GM23338 (cell line): Measurements from ENCODE around the gene BCDIN3D. TPM values are rescaled to one million over a fixed set of nuclear protein-coding genes. Genes with fewer than 3 reads are reported as not detected.

ENCODE experiments used
- ATAC-seq: fragments of 200-7000 bp; cut with Tn5 transposase; 3 replicates; pipeline ENCODE4 v1.9.1; 2020
- DNase-seq: peaks from one replicate; pipeline ENCODE4 v3.0.0-alpha.2; 2015; ENCODE audit warnings: low spot score
- H2AFZ ChIP-seq: fragments of 200-600 bp; sonication (generic); 2 replicates; pipeline ENCODE4 v1.8.0; 2016; ENCODE audit warnings: antibody characterized with exemption, mild to moderate bottlenecking, moderate library complexity
- H3F3A ChIP-seq: fragments of 200-600 bp; sonication (generic); replicated peaks from 2 replicates; pipeline ENCODE4 v1.8.0; 2017; ENCODE audit warnings: antibody characterized with exemption, mixed run types, low read depth
- H3K27ac ChIP-seq: fragments of 200-600 bp; sonication (generic); 2 replicates; pipeline ENCODE4 v1.6.1; 2016; ENCODE audit warnings: low read depth
- H3K27me3 ChIP-seq: fragments of 200-600 bp; sonication (generic); 2 replicates; pipeline ENCODE4 v1.8.0; 2016; ENCODE audit warnings: mild to moderate bottlenecking, mixed run types, moderate library complexity; ENCODE audit not compliant: insufficient read depth
- H3K36me3 ChIP-seq: fragments of 200-600 bp; sonication (generic); 2 replicates; pipeline ENCODE4 v1.8.0; 2016; ENCODE audit warnings: mild to moderate bottlenecking; ENCODE audit not compliant: insufficient read depth
- H3K4me1 ChIP-seq: fragments of 200-600 bp; sonication (generic); 2 replicates; pipeline ENCODE4 v1.8.0; 2016; ENCODE audit warnings: mild to moderate bottlenecking, moderate library complexity; ENCODE audit not compliant: insufficient read depth
- H3K4me2 ChIP-seq: fragments of 200-600 bp; sonication (generic); 2 replicates; pipeline ENCODE4 v1.7.1; 2017; ENCODE audit warnings: mixed run types
- H3K4me3 ChIP-seq: fragments of 200-600 bp; sonication (generic); 2 replicates; pipeline ENCODE4 v1.6.1; 2016; ENCODE audit warnings: mixed run types
- H3K79me2 ChIP-seq: fragments of 200-600 bp; sonication (generic); replicated peaks from 2 replicates; pipeline ENCODE4 v1.8.0; 2017; ENCODE audit warnings: mild to moderate bottlenecking; ENCODE audit not compliant: insufficient read depth
- H3K9me2 ChIP-seq: fragments of 200-600 bp; sonication (generic); 2 replicates; pipeline ENCODE4 v1.8.0; 2017; ENCODE audit not compliant: insufficient read depth
- H4K20me1 ChIP-seq: fragments of 200-600 bp; sonication (generic); replicated peaks from 2 replicates; pipeline ENCODE4 v1.8.0; 2017; ENCODE audit warnings: mild to moderate bottlenecking; ENCODE audit not compliant: insufficient read depth
- H3K27ac Mint-ChIP-seq: 2 replicates; pipeline ENCODE4 v1.8.0; 2020; ENCODE audit warnings: inconsistent platforms, mild to moderate bottlenecking, moderate library complexity, mixed read lengths
- H3K27me3 Mint-ChIP-seq: 3 replicates; pipeline ENCODE4 v1.8.0; 2022; ENCODE audit warnings: low read depth, mild to moderate bottlenecking, moderate library complexity, mixed read lengths, inconsistent platforms; ENCODE audit not compliant: insufficient read depth, poor library complexity
- H3K36me3 Mint-ChIP-seq: 3 replicates; pipeline ENCODE4 v1.8.0; 2021; ENCODE audit warnings: low read depth, mild to moderate bottlenecking, inconsistent platforms, moderate library complexity, mixed read lengths
- H3K4me1 Mint-ChIP-seq: 3 replicates; pipeline ENCODE4 v1.8.0; 2020; ENCODE audit warnings: mild to moderate bottlenecking, inconsistent platforms, mixed read lengths
- H3K4me3 Mint-ChIP-seq: 3 replicates; pipeline ENCODE4 v1.8.0; 2021; ENCODE audit warnings: moderate library complexity, mild to moderate bottlenecking, inconsistent platforms, mixed read lengths
- H3K9me3 Mint-ChIP-seq: 3 replicates; pipeline ENCODE4 v1.8.0; 2020; ENCODE audit warnings: moderate library complexity, mild to moderate bottlenecking, inconsistent platforms, mixed read lengths
- CREB1 ChIP-seq: fragments of 250-450 bp; sonication (Bioruptor Pico); IDR thresholded peaks from 2 replicates; pipeline ENCODE4 v1.5.0; 2020; ENCODE audit warnings: low read depth, mild to moderate bottlenecking, moderate library complexity
- ETS1 ChIP-seq: IDR thresholded peaks from 2 replicates; pipeline ENCODE4 v1.6.1; 2016; ENCODE audit warnings: antibody characterized with exemption
- EZH2 ChIP-seq: fragments of 200-600 bp; sonication (generic); IDR thresholded peaks from one replicate; pipeline ENCODE4 v1.8.0; 2017; ENCODE audit warnings: antibody characterized with exemption, mild to moderate bottlenecking, low read depth; ENCODE audit not compliant: unreplicated experiment
- EZH2phosphoT487 ChIP-seq: fragments of 200-600 bp; sonication (generic); IDR thresholded peaks from one replicate; pipeline ENCODE4 v1.8.1; 2018; ENCODE audit warnings: antibody characterized with exemption; ENCODE audit not compliant: unreplicated experiment
- JUNB ChIP-seq: IDR thresholded peaks from one replicate; pipeline ENCODE4 v1.6.1; 2016; ENCODE audit warnings: antibody characterized with exemption; ENCODE audit not compliant: unreplicated experiment
- NANOG ChIP-seq: IDR thresholded peaks from 2 replicates; pipeline ENCODE4 v1.6.1; 2016; ENCODE audit warnings: antibody characterized with exemption, borderline replicate concordance
- POLR2AphosphoS5 ChIP-seq: IDR thresholded peaks from 2 replicates; pipeline ENCODE4 v1.6.1; 2016; ENCODE audit warnings: antibody characterized with exemption, low read depth
- STAT1 ChIP-seq: IDR thresholded peaks from one replicate; pipeline ENCODE4 v1.6.1; 2016; ENCODE audit warnings: antibody characterized with exemption; ENCODE audit not compliant: unreplicated experiment
- ZNF114 ChIP-seq: fragments of 250-450 bp; sonication (Bioruptor Pico); IDR thresholded peaks from 2 replicates; pipeline ENCODE4 v1.5.0; 2020; ENCODE audit warnings: mild to moderate bottlenecking, moderate library complexity
- ZNF331 ChIP-seq: fragments of 250-450 bp; sonication (Bioruptor Pico); IDR thresholded peaks from 2 replicates; pipeline ENCODE4 v1.5.0; 2020; ENCODE audit warnings: low read depth, mild to moderate bottlenecking, moderate library complexity
- polyA plus RNA-seq: library from polyadenylated mRNA; unstranded; fragments of >200 nt; fragmentation: Nextera tagmentation; extraction: Ambion mirVana; gene quantifications from 2 replicates; pipeline ENCODE4 v1.2.1, GENCODE V29; 2016
- total RNA-seq: library from RNA; depleted of rRNA; stranded (reverse); fragments of >200 nt; shearing (Covaris generic); gene quantifications from 2 replicates; pipeline ENCODE4 v1.2.3, GENCODE V29; 2014
- TF ChIP-seq, protein P1 (sequence below): IDR thresholded peaks from one replicate; pipeline ENCODE4 v1.6.1; 2018; ENCODE audit warnings: antibody characterized with exemption; ENCODE audit not compliant: unreplicated experiment
- TF ChIP-seq, protein P2 (sequence below): fragments of 250-450 bp; sonication (Bioruptor Pico); IDR thresholded peaks from 2 replicates; pipeline ENCODE4 v1.5.0; 2020; ENCODE audit warnings: mild to moderate bottlenecking, moderate library complexity

The BCDIN3D gene
- total and polyA plus RNA-seq, 2 experiments from 2014 or later = 1.4 to 1.8 TPM

- TF ChIP-seq, protein P1, sequence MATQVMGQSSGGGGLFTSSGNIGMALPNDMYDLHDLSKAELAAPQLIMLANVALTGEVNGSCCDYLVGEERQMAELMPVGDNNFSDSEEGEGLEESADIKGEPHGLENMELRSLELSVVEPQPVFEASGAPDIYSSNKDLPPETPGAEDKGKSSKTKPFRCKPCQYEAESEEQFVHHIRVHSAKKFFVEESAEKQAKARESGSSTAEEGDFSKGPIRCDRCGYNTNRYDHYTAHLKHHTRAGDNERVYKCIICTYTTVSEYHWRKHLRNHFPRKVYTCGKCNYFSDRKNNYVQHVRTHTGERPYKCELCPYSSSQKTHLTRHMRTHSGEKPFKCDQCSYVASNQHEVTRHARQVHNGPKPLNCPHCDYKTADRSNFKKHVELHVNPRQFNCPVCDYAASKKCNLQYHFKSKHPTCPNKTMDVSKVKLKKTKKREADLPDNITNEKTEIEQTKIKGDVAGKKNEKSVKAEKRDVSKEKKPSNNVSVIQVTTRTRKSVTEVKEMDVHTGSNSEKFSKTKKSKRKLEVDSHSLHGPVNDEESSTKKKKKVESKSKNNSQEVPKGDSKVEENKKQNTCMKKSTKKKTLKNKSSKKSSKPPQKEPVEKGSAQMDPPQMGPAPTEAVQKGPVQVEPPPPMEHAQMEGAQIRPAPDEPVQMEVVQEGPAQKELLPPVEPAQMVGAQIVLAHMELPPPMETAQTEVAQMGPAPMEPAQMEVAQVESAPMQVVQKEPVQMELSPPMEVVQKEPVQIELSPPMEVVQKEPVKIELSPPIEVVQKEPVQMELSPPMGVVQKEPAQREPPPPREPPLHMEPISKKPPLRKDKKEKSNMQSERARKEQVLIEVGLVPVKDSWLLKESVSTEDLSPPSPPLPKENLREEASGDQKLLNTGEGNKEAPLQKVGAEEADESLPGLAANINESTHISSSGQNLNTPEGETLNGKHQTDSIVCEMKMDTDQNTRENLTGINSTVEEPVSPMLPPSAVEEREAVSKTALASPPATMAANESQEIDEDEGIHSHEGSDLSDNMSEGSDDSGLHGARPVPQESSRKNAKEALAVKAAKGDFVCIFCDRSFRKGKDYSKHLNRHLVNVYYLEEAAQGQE = no peak
- no peak for TF ChIP-seq NANOG
- no peak for TF ChIP-seq EZH2
- TF ChIP-seq ZNF331 = no peak
- TF ChIP-seq STAT1 = no peak
These were observed 44.7 kb downstream of the BCDIN3D start (continued) for GRCh38 chr12:49798248-49798647.

DNA sequence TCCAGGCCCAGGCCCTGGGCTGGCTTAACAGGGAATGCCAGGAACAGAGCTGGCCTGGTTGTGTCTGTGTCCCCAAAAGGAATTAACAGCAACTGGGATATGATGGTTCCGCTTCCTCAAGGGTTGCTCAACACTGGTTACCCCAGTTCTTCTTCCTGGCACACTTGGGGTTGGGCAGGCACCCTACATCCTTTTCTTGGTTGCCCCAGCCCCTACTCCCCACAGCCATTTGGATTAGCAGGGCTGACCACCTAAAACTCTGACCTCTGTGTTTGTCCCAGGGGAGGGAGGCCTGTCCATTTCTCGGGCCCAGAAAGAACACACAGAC lies 45.5 kb downstream of the BCDIN3D start:
- no peaks in the 10 kb centered on the region for H3K9me3 Mint-ChIP-seq
- no peaks in the 10 kb centered on the region for H3K4me1 ChIP-seq
- H3K9me2 ChIP-seq = no peaks in the 10 kb centered on the region
- 0 out of 2 replicates have a peak, but pooled peaks cover 3% of the 10 kb centered on the region for H4K20me1 ChIP-seq
- no peaks in the 10 kb centered on the region for H3K4me1 Mint-ChIP-seq
- peaks cover 9% of the 10 kb centered on the region for H3K27me3 Mint-ChIP-seq
- ATAC-seq (no peak), DNase-seq (no peak)
- no peaks in the 10 kb centered on the region for H3K27me3 ChIP-seq
- no peak overlapping the region for H3K27ac ChIP-seq
- H3K4me2 ChIP-seq = no peak overlapping the region
- no peaks in the 10 kb centered on the region for H3F3A ChIP-seq
- H3K27ac Mint-ChIP-seq = no peak overlapping the region
- H3K4me3 Mint-ChIP-seq = no peak overlapping the region
- H3K36me3 Mint-ChIP-seq = peaks cover 14% of the 10 kb centered on the region; the same call in 2 of the 3 replicates
- no peak overlapping the region for H2AFZ ChIP-seq
- H3K36me3 ChIP-seq = no peaks in the 10 kb centered on the region
- H3K4me3 ChIP-seq = no peak overlapping the region
- no peaks in the 10 kb centered on the region for H3K79me2 ChIP-seq
- TF ChIP-seq, protein P2, sequence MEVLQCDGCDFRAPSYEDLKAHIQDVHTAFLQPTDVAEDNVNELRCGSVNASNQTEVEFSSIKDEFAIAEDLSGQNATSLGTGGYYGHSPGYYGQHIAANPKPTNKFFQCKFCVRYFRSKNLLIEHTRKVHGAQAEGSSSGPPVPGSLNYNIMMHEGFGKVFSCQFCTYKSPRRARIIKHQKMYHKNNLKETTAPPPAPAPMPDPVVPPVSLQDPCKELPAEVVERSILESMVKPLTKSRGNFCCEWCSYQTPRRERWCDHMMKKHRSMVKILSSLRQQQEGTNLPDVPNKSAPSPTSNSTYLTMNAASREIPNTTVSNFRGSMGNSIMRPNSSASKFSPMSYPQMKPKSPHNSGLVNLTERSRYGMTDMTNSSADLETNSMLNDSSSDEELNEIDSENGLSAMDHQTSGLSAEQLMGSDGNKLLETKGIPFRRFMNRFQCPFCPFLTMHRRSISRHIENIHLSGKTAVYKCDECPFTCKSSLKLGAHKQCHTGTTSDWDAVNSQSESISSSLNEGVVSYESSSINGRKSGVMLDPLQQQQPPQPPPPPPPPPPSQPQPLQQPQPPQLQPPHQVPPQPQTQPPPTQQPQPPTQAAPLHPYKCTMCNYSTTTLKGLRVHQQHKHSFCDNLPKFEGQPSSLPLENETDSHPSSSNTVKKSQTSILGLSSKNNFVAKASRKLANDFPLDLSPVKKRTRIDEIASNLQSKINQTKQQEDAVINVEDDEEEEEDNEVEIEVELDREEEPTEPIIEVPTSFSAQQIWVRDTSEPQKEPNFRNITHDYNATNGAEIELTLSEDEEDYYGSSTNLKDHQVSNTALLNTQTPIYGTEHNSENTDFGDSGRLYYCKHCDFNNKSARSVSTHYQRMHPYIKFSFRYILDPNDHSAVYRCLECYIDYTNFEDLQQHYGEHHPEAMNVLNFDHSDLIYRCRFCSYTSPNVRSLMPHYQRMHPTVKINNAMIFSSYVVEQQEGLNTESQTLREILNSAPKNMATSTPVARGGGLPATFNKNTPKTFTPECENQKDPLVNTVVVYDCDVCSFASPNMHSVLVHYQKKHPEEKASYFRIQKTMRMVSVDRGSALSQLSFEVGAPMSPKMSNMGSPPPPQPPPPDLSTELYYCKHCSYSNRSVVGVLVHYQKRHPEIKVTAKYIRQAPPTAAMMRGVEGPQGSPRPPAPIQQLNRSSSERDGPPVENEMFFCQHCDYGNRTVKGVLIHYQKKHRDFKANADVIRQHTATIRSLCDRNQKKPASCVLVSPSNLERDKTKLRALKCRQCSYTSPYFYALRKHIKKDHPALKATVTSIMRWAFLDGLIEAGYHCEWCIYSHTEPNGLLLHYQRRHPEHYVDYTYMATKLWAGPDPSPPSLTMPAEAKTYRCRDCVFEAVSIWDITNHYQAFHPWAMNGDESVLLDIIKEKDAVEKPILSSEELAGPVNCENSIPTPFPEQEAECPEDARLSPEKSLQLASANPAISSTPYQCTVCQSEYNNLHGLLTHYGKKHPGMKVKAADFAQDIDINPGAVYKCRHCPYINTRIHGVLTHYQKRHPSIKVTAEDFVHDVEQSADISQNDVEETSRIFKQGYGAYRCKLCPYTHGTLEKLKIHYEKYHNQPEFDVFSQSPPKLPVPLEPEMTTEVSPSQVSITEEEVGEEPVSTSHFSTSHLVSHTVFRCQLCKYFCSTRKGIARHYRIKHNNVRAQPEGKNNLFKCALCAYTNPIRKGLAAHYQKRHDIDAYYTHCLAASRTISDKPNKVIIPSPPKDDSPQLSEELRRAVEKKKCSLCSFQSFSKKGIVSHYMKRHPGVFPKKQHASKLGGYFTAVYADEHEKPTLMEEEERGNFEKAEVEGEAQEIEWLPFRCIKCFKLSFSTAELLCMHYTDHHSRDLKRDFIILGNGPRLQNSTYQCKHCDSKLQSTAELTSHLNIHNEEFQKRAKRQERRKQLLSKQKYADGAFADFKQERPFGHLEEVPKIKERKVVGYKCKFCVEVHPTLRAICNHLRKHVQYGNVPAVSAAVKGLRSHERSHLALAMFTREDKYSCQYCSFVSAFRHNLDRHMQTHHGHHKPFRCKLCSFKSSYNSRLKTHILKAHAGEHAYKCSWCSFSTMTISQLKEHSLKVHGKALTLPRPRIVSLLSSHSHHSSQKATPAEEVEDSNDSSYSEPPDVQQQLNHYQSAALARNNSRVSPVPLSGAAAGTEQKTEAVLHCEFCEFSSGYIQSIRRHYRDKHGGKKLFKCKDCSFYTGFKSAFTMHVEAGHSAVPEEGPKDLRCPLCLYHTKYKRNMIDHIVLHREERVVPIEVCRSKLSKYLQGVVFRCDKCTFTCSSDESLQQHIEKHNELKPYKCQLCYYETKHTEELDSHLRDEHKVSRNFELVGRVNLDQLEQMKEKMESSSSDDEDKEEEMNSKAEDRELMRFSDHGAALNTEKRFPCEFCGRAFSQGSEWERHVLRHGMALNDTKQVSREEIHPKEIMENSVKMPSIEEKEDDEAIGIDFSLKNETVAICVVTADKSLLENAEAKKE = no peak
- no peak for TF ChIP-seq ETS1
- TF ChIP-seq CREB1 (CRISPR knock-in tag) = no peak
- TF ChIP-seq ZNF114 (CRISPR knock-in tag) = no peak
- no peak for TF ChIP-seq JUNB
- no peak for TF ChIP-seq NANOG
- no peak for TF ChIP-seq POLR2AphosphoS5
- no peak for TF ChIP-seq EZH2phosphoT487
- TF ChIP-seq, protein P1 = no peak
- TF ChIP-seq EZH2 = no peak
